LNCaP clone FGC (cell line): Measurements from ENCODE around the gene RAB3B.
A peak's percentile ranks its signal among the peaks of the same experiment; 100 is the strongest.

Experiments used
- DNase-seq: peaks from one replicate; pipeline ENCODE4 v3.0.0-alpha.2; 2011; ENCODE audit warnings: low read depth
- H3K4me3 ChIP-seq: 2 replicates; pipeline ENCODE4 v1.5.1; 2011; ENCODE audit warnings: mild to moderate bottlenecking, low read depth, low read length, control low read depth
- CTCF ChIP-seq: IDR thresholded peaks from 2 replicates; pipeline ENCODE4 v1.5.1; 2012; ENCODE audit warnings: mild to moderate bottlenecking; ENCODE audit not compliant: control insufficient read depth, insufficient read depth; ENCODE audit errors: extremely low read depth

The RAB3B gene

GRCh38 chr1:51946300-51946699, 44.2 kb downstream of the RAB3B start:
- DNase-seq, result no peak
- no peak for TF ChIP-seq CTCF
- H3K4me3 ChIP-seq, result no peak overlapping the region

- no peak overlapping the region for H3K4me3 ChIP-seq
- TF ChIP-seq CTCF, result no peak
- DNase-seq, result no peak
Measured at GRCh38 chr1:51945591-51945990, 44.9 kb downstream of the RAB3B start.

- DNase-seq, result no peak
- no peak for TF ChIP-seq CTCF
- H3K4me3 ChIP-seq, result no peak overlapping the region
Measured at GRCh38 chr1:51942281-51942680, 48.2 kb downstream of the RAB3B start.

GRCh38 chr1:51941528-51941927, 49.0 kb downstream of the RAB3B start:
- no peak for DNase-seq
- no peak for TF ChIP-seq CTCF
- no peak overlapping the region for H3K4me3 ChIP-seq

- no peak for TF ChIP-seq CTCF
Measured at GRCh38 chr1:51937112-51937511, 53.4 kb downstream of the RAB3B start.

GRCh38 chr1:51936531-51936930, 54.0 kb downstream of the RAB3B start:
- TF ChIP-seq CTCF, result 0 out of 2 replicates have a peak, but pooled peaks have one; percentile 15
- H3K4me3 ChIP-seq, result no peak overlapping the region
- DNase-seq, result no peak

More at GRCh38 chr1:51937112-51937511, 53.4 kb downstream of the RAB3B start:
- no peak for DNase-seq
- no peak overlapping the region for H3K4me3 ChIP-seq

GRCh38 chr1:51933344-51933743, 57.2 kb downstream of the RAB3B start:
- DNase-seq, result no peak
- TF ChIP-seq CTCF, result no peak
- no peak overlapping the region for H3K4me3 ChIP-seq
